Measurements from ENCODE around the gene RAP1A. TPM values are rescaled to one million over a fixed set of nuclear protein-coding genes. Genes with fewer than 3 reads are reported as not detected.

Gene RAP1A
- total RNA-seq, 1 experiment from 2014 or later: 25.4 TPM

GRCh38 chr1:111643097-111643496, 23.5 kb downstream of the RAP1A start:
- no peak overlapping the region for H3K4me3 Mint-ChIP-seq
- ChIA-PET CTCF (interaction anchor here (1.0 kb wide), 1 partner anchor 131 kb away, joined by 3 read pairs; no protein-coding TSS in a partner anchor), POLR2A (no interaction called here)
- peaks cover 12% of the 10 kb centered on the region for H3K4me1 Mint-ChIP-seq
- TF ChIP-seq ZNF423 (CRISPR knock-in tag; IDR thresholded peaks at IDR 0.05) (no peak), JAZF1 (CRISPR knock-in tag; IDR thresholded peaks at IDR 0.05) (no peak), PRRX2 (CRISPR knock-in tag; IDR thresholded peaks at IDR 0.05) (no peak), TEAD1 (CRISPR knock-in tag; IDR thresholded peaks at IDR 0.05) (no peak), RORB (CRISPR knock-in tag; IDR thresholded peaks at IDR 0.05) (no peak), ZNF219 (CRISPR knock-in tag; IDR thresholded peaks at IDR 0.05; ENCODE audit: borderline replicate concordance) (no peak), SMAD4 (CRISPR knock-in tag; IDR thresholded peaks at IDR 0.05) (no peak), ZNF232 (CRISPR knock-in tag; IDR thresholded peaks at IDR 0.05) (no peak), PRDM15 (CRISPR knock-in tag; IDR thresholded peaks at IDR 0.05) (no peak), FOXP1 (CRISPR knock-in tag; IDR thresholded peaks at IDR 0.05; ENCODE audit: borderline replicate concordance) (no peak), ATF3 (CRISPR knock-in tag; conservative IDR thresholded peaks at IDR 0.05) (no peak), HMGXB4 (CRISPR knock-in tag; IDR thresholded peaks at IDR 0.05) (no peak), IRF1 (CRISPR knock-in tag; IDR thresholded peaks at IDR 0.05) (no peak), FOXK1 (CRISPR knock-in tag; IDR thresholded peaks at IDR 0.05) (no peak), ATF6 (CRISPR knock-in tag; IDR thresholded peaks at IDR 0.05) (no peak)
- H3K36me3 Mint-ChIP-seq: peaks cover 14% of the 10 kb centered on the region
- ATAC-seq (no peak), DNase-seq (ENCODE audit: low spot score) (no peak)
- H3K9me3 Mint-ChIP-seq: peaks cover 26% of the 10 kb centered on the region
- H3K27me3 Mint-ChIP-seq (ENCODE audit: low read depth): no peaks in the 10 kb centered on the region
- H3K27ac Mint-ChIP-seq: no peak overlapping the region

GRCh38 chr1:111643696-111644095, 24.1 kb downstream of the RAP1A start:
- peaks cover 19% of the 10 kb centered on the region for H3K36me3 Mint-ChIP-seq
- H3K27me3 Mint-ChIP-seq (ENCODE audit: low read depth): no peaks in the 10 kb centered on the region
- ChIA-PET CTCF (no interaction called here), POLR2A (no interaction called here)
- no peak for ATAC-seq
- H3K4me1 Mint-ChIP-seq: peaks cover 8% of the 10 kb centered on the region
- peaks cover 32% of the 10 kb centered on the region for H3K9me3 Mint-ChIP-seq
- H3K4me3 Mint-ChIP-seq: no peak overlapping the region
- DNase-seq (ENCODE audit: low spot score): no peak
- H3K27ac Mint-ChIP-seq: no peak overlapping the region
- TF ChIP-seq ATF1 (CRISPR knock-in tag; IDR thresholded peaks at IDR 0.05) (no peak), SP1 (CRISPR knock-in tag; conservative IDR thresholded peaks at IDR 0.05) (no peak), RELA (CRISPR knock-in tag; IDR thresholded peaks at IDR 0.05; ENCODE audit: borderline replicate concordance) (no peak), ARID4B (CRISPR knock-in tag; IDR thresholded peaks at IDR 0.05; ENCODE audit: borderline replicate concordance) (no peak), ZNF423 (CRISPR knock-in tag; IDR thresholded peaks at IDR 0.05) (no peak), ETV6 (CRISPR knock-in tag; IDR thresholded peaks at IDR 0.05) (no peak), USF2 (CRISPR knock-in tag; IDR thresholded peaks at IDR 0.05) (no peak), ZNF317 (CRISPR knock-in tag; IDR thresholded peaks at IDR 0.05; ENCODE audit: borderline replicate concordance, low read depth) (no peak)
